Measurements from ENCODE around the gene DDX6. TPM values are rescaled to one million over a fixed set of nuclear protein-coding genes. Genes with fewer than 3 reads are reported as not detected.
A peak's percentile ranks its signal among the peaks of the same experiment; 100 is the strongest.
"Not testable (repeated sequence)": the region's sequence is repeated elsewhere in the genome, so short reads cannot be mapped to it uniquely, and the experiment has no call there.

Gene DDX6
- total RNA-seq, 4 donors from 2014 or later, result 110 to 178 (median 142) TPM

GRCh38 chr11:118783724-118784495, 7.1 kb downstream of the DDX6 start:
- H3K27ac ChIP-seq, result no peak overlapping the region
- intact Hi-C loops (cut with DNase I), result no loop called here
- TF ChIP-seq CTCF (IDR thresholded peaks at IDR 0.05), result no peak
- no peak for TF ChIP-seq POLR2A (IDR thresholded peaks at IDR 0.05)
- peaks cover 6 to 38% of the 10 kb centered on the region in 2 donors for H3K4me1 ChIP-seq
- H3K4me3 ChIP-seq (replicated peaks in 1 of 3), result no peak overlapping the region
- no peaks in the 10 kb centered on the region for H3K9me3 ChIP-seq
- peaks cover 31 to 32% of the 10 kb centered on the region in 2 donors for H3K36me3 ChIP-seq
- H3K27me3 ChIP-seq, result no peaks in the 10 kb centered on the region
- 78% methylated on average over 8 of the region's 8 CpGs for WGBS, 2 donors
- no peak for DNase-seq

GRCh38 chr11:118783324-118783723, 7.6 kb downstream of the DDX6 start:
- 82 to 94% methylated on average over 5 of the region's 5 CpGs for WGBS, 2 donors
- peaks cover 37 to 38% of the 10 kb centered on the region in 2 donors for H3K36me3 ChIP-seq
- H3K9me3 ChIP-seq; H3K27ac ChIP-seq; H3K4me3 ChIP-seq (replicated peaks in 1 of 3); intact Hi-C loops (cut with DNase I); H3K27me3 ChIP-seq; DNase-seq: not testable (repeated sequence)
- peaks cover under 1 to 33% of the 10 kb centered on the region in 2 donors for H3K4me1 ChIP-seq

- TF ChIP-seq POLR2A (IDR thresholded peaks at IDR 0.05) (no peak), CTCF (IDR thresholded peaks at IDR 0.05) (no peak)
- 87 to 94% methylated on average over 5 of the region's 5 CpGs for WGBS, 2 donors
- Histone ChIP-seq H3K27ac (no peak overlapping the region), H3K4me3 (replicated peaks in 1 of 3) (no peak overlapping the region), H3K27me3 (no peaks in the 10 kb centered on the region), H3K9me3 (no peaks in the 10 kb centered on the region), H3K4me1 (peaks cover 0 to 10% of the 10 kb centered on the region in 2 donors), H3K36me3 (peaks cover 52 to 59% of the 10 kb centered on the region in 2 donors)
- intact Hi-C loops (cut with DNase I), result loop anchor here (10.0 kb wide), 1 partner anchor 84 kb away; no protein-coding TSS in a partner anchor
- no peak for DNase-seq
Observed at GRCh38 chr11:118778898-118779297, 12.1 kb downstream of the DDX6 start.

- H3K27ac ChIP-seq, result no peak overlapping the region
- H3K36me3 ChIP-seq, result peaks cover 28 to 33% of the 10 kb centered on the region in 2 donors
- H3K4me3 ChIP-seq (replicated peaks in 1 of 3), result no peak overlapping the region
- intact Hi-C loops (cut with DNase I), result loop anchor here (10.0 kb wide), 1 partner anchor 79 kb away; no protein-coding TSS in a partner anchor
- no peaks in the 10 kb centered on the region for H3K9me3 ChIP-seq
- peaks cover 33 to 36% of the 10 kb centered on the region in 2 donors for H3K4me1 ChIP-seq
- WGBS, 2 donors, result 77% methylated on average over 4 of the region's 4 CpGs
- no peak for DNase-seq
- H3K27me3 ChIP-seq, result no peaks in the 10 kb centered on the region
- no peak for TF ChIP-seq CTCF (IDR thresholded peaks at IDR 0.05)
- TF ChIP-seq POLR2A (IDR thresholded peaks at IDR 0.05), result no peak
Observed at GRCh38 chr11:118774032-118774431, 16.9 kb downstream of the DDX6 start.

- WGBS, 2 donors, result 67 to 70% methylated on average over 4 of the region's 4 CpGs
- TF ChIP-seq POLR2A (IDR thresholded peaks at IDR 0.05), result no peak
- TF ChIP-seq CTCF (IDR thresholded peaks at IDR 0.05), result no peak
- peak overlapping the region in 1 of 3 donors; percentile 1 for H3K27ac ChIP-seq
- DNase-seq, result no peak
- H3K27me3 ChIP-seq, result no peaks in the 10 kb centered on the region
- no peaks in the 10 kb centered on the region for H3K9me3 ChIP-seq
- no peak overlapping the region for H3K4me3 ChIP-seq (replicated peaks in 1 of 3)
- intact Hi-C loops (cut with DNase I), result loop anchor here (10.0 kb wide), 1 partner anchor 77 kb away; no protein-coding TSS in a partner anchor
- peaks cover 9 to 23% of the 10 kb centered on the region in 2 donors for H3K36me3 ChIP-seq
- peaks cover 42% of the 10 kb centered on the region in 2 donors for H3K4me1 ChIP-seq
Observed at GRCh38 chr11:118771547-118772288, 19.2 kb downstream of the DDX6 start.

Measured in thyroid gland (tissue), 4 donors.